Colonic mucosa (tissue), 4 donors: ENCODE measurements around the gene EYS. TPM values are rescaled to one million over a fixed set of nuclear protein-coding genes. Genes with fewer than 3 reads are reported as not detected.

ENCODE experiments used
- DNase-seq: peaks from one replicate; pipeline ENCODE4 v3.0.0-alpha.2; 2020
- H3K27ac ChIP-seq: fragments of 200-600 bp; one replicate; pipeline ENCODE4 v1.8.0; 2021
- H3K27me3 ChIP-seq: fragments of 200-600 bp; one replicate; pipeline ENCODE4 v1.8.0; 2021
- H3K36me3 ChIP-seq: fragments of 200-600 bp; one replicate; pipeline ENCODE4 v1.8.0; 2021
- H3K4me1 ChIP-seq: fragments of 200-600 bp; one replicate; pipeline ENCODE4 v1.8.0; 2021; ENCODE audit warnings: mild to moderate bottlenecking
- H3K4me3 ChIP-seq: fragments of 200-600 bp; one replicate; pipeline ENCODE4 v1.8.0; 2021
- H3K9ac ChIP-seq, 2 donors: one replicate each; pipeline ENCODE4 v1.7.0; 2013; ENCODE audit warnings: control low read depth in 2 of 2, low read depth in 2 of 2, low read length in 2 of 2
- H3K9me3 ChIP-seq: fragments of 200-600 bp; one replicate; pipeline ENCODE4 v1.8.0; 2021
- CTCF ChIP-seq: fragments of 200-600 bp; IDR thresholded peaks from one replicate; pipeline ENCODE4 v1.8.0; 2022; ENCODE audit warnings: antibody characterized with exemption, mild to moderate bottlenecking
- intact Hi-C: fragments of 100-400 bp; cut with DNase I; formaldehyde crosslinking; loops from one replicate; pipeline ENCODE4 v1.14.1; 2022
- total RNA-seq, 2 donors: library from RNA; stranded (reverse); fragmentation: NEBNext Ultra II Directional in 1 of 2; extraction: Animal tissue kit (Norgen Biotek cat#: 25700) in 1 of 2; gene quantifications; one replicate each; pipeline ENCODE4 v1.2.1, GENCODE V29; 2021
- donor health status: healthy.
- donor health status: DM: no; HTN: no; CAD: no.
- donor health status: DM: no; HTN: no; CAD: no.

Gene EYS
- total RNA-seq, 2 donors from 2014 or later = 0.64 to 0.82 TPM

GRCh38 chr6:64505312-64505711, 1201.7 kb downstream of the EYS start:
- TF ChIP-seq CTCF = peak; percentile 38

GRCh38 chr6:64504503-64504902, 1202.5 kb downstream of the EYS start:
- Histone ChIP-seq H3K27ac (no peak overlapping the region), H3K4me3 (no peak overlapping the region), H3K9ac (no peak overlapping the region), H3K9me3 (no peaks in the 10 kb centered on the region), H3K36me3 (no peaks in the 10 kb centered on the region), H3K4me1 (no peaks in the 10 kb centered on the region), H3K27me3 (no peaks in the 10 kb centered on the region)
- no peak for DNase-seq
- intact Hi-C loops = no loop called here
- no peak for TF ChIP-seq CTCF

More at GRCh38 chr6:64505312-64505711, 1201.7 kb downstream of the EYS start:
- no peak overlapping the region for H3K27ac ChIP-seq
- H3K9ac ChIP-seq = no peak overlapping the region
- H3K4me1 ChIP-seq = no peaks in the 10 kb centered on the region
- no peaks in the 10 kb centered on the region for H3K27me3 ChIP-seq
- H3K9me3 ChIP-seq = no peaks in the 10 kb centered on the region
- no peaks in the 10 kb centered on the region for H3K36me3 ChIP-seq
- no peak overlapping the region for H3K4me3 ChIP-seq
- intact Hi-C loops = no loop called here
- peak; percentile 23 for DNase-seq

- H3K4me1 ChIP-seq = no peaks in the 10 kb centered on the region
- no peak overlapping the region for H3K9ac ChIP-seq
- intact Hi-C loops = no loop called here
- H3K27ac ChIP-seq = no peak overlapping the region
- no peaks in the 10 kb centered on the region for H3K27me3 ChIP-seq
- no peak overlapping the region for H3K4me3 ChIP-seq
- no peak for TF ChIP-seq CTCF
- H3K9me3 ChIP-seq = no peaks in the 10 kb centered on the region
- DNase-seq = no peak
- no peaks in the 10 kb centered on the region for H3K36me3 ChIP-seq
Observed at GRCh38 chr6:64502801-64503200, 1204.2 kb downstream of the EYS start.

GRCh38 chr6:64497634-64498033, 1209.4 kb downstream of the EYS start:
- Histone ChIP-seq H3K36me3 (no peaks in the 10 kb centered on the region), H3K9me3 (no peaks in the 10 kb centered on the region), H3K27me3 (no peaks in the 10 kb centered on the region), H3K4me1 (no peaks in the 10 kb centered on the region), H3K4me3 (no peak overlapping the region), H3K27ac (no peak overlapping the region), H3K9ac (no peak overlapping the region)
- intact Hi-C loops = no loop called here
- DNase-seq = no peak
- TF ChIP-seq CTCF = no peak

- no peak for DNase-seq
- Histone ChIP-seq H3K27ac (no peak overlapping the region), H3K27me3 (no peaks in the 10 kb centered on the region), H3K4me3 (no peak overlapping the region), H3K4me1 (no peaks in the 10 kb centered on the region), H3K9ac (no peak overlapping the region), H3K36me3 (no peaks in the 10 kb centered on the region), H3K9me3 (no peaks in the 10 kb centered on the region)
- intact Hi-C loops = no loop called here
- no peak for TF ChIP-seq CTCF
Observed at GRCh38 chr6:64489763-64490162, 1217.3 kb downstream of the EYS start.
